ENCODE results near the gene NBEAL1. TPM values are rescaled to one million over a fixed set of nuclear protein-coding genes. Genes with fewer than 3 reads are reported as not detected.
"Not testable (repeated sequence)": the region's sequence is repeated elsewhere in the genome, so short reads cannot be mapped to it uniquely, and the experiment has no call there.

NBEAL1 gene
- total RNA-seq = 10 to 100 TPM; 13.4 to 24.5 (median 18.4) TPM
- polyA plus RNA-seq = 1 to 10 TPM; 2.5 to 4.1 TPM
- long read RNA-seq, donor 1, partial matches to known transcripts = 1 of 5 reads
- long read RNA-seq, donor 1, other reads (novel, unspliced or antisense) = 4 of 5 reads
- long read RNA-seq, donor 2, partial matches to known transcripts = 1 of 4 reads
- long read RNA-seq, donor 2, other reads (novel, unspliced or antisense) = 3 of 4 reads
- long read RNA-seq, donor 3, partial matches to known transcripts = 4 of 6 reads
- long read RNA-seq, donor 3, other reads (novel, unspliced or antisense) = 2 of 6 reads

DNA sequence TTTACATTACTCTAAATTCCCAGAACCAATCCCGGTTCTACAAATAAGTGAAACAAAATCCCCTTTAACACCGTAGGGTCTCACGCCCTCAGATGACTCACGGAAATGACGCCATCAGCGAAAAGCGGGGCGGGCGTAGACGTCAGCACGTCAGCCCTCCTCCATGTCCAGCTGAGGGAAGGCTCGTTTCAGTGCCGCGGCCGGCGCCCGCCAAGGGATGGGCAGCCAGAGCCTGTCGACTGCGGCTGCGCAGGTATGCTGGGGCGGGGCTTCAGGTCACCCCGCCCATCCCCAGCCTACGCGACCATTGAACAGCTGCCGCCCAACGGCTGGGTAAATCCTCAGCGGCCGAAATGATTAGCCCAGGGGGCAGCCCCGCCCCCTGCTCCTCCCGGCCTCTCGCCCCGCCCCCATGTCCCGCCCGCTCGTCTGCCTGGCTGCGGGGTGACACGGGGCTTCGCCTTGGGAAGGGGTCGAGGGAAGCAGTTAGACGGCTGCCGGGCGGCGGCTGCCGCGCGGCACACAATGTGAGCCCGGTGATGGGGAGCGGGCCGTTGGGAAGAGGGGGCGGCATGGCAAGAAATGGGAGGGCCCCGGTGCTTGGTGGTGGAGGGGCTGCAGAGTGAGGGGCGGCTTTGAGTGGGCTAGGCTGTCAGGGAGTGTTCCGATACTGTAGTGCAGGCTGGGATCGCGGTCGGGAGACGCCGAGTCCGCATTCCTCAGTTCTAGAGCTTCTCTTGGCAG lies at the start of gene NBEAL1:
TSS of gene NBEAL1 (plus strand) at position 420 of the 744 bp plus-strand sequence. CDS start 1,510 bp downstream, outside the sequence.
- no peak for TF ChIP-seq CTCF (IDR thresholded peaks at IDR 0.05)
- intact Hi-C loops (cut with DNase I) = loop anchor here in 2 of 10 donors (5.0 to 10.0 kb wide), 2 partner anchors 100 to 102 kb away; partner anchors contain the start of genes CARF (in 2 of the 2) and WDR12 (in 2 of the 2)
- peaks cover 0 to 50% (median 35%) of the 10 kb centered on the region in 9 donors for H3K4me1 ChIP-seq
- H3K27ac ChIP-seq = peak within 1 kb of the TSS; percentile 91 to 98 (median 93)
- H3K36me3 ChIP-seq = no peaks in the 10 kb centered on the region
- peak; percentile 97 to 99 for DNase-seq
- no peaks in the 10 kb centered on the region for H3K27me3 ChIP-seq
- ATAC-seq = peak; percentile 97 to 99 (median 98)
- peak within 1 kb of the TSS; percentile 69 to 93 (median 86) for H3K4me3 ChIP-seq
- 0% methylated on average over 59 of the region's 59 CpGs for WGBS, 2 donors
- no peaks in the 10 kb centered on the region for H3K9me3 ChIP-seq

DNA sequence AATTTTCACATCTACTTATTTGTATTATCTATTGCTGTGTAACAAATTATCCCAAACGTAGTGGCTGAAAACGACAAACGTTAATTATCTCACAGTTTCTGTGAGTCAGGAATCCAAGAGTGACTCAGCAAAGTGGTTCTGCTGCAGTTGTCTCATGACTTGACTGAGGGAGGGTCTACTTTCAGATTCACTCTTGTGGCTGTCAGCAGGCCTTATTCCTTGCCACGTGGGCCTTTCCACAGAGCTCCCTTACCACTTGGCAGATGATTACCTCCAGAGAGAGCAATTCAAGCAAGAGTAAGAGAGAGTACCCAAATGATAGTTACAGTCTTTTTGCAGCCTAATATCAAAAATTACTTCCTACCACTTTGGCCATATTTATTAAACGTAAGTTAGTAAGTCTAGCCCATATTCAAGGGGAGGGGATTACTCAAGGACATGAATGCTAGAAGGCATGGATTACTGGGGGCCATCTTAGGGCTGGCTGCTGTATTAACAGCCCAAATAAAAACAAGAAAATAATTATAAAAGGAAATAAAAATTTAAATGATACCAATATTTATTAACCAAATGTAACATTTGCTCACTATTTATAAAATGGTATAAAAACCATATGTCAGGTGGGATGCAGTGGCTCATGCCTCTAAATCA lies 48.7 kb upstream of the NBEAL1 start:
- H3K27me3 ChIP-seq = no peaks in the 10 kb centered on the region
- DNase-seq (peak in 1 of 2 donors; percentile 4), ATAC-seq (no peak)
- peaks cover 0 to 3% (median 0%) of the 10 kb centered on the region in 9 donors for H3K4me1 ChIP-seq
- intact Hi-C loops (cut with DNase I) = no loop called here
- no peaks in the 10 kb centered on the region for H3K9me3 ChIP-seq
- no peak overlapping the region for H3K27ac ChIP-seq
- H3K4me3 ChIP-seq = no peak overlapping the region
- H3K36me3 ChIP-seq = peaks cover 0 to 50% (median 7%) of the 10 kb centered on the region in 9 donors
- no peak for TF ChIP-seq CTCF (IDR thresholded peaks at IDR 0.05)
- 37 to 47% methylated on average over 5 of the region's 5 CpGs for WGBS, 2 donors

GRCh38 chr2:202969404-202969803 lies 45.3 kb upstream of the NBEAL1 start:
- 50% methylated on average over 2 of the region's 2 CpGs for WGBS, 2 donors
- H3K4me3 ChIP-seq; H3K27ac ChIP-seq; H3K4me1 ChIP-seq; ATAC-seq; intact Hi-C loops (cut with DNase I); H3K9me3 ChIP-seq; H3K27me3 ChIP-seq; DNase-seq: not testable (repeated sequence)
- peaks cover 0 to 65% (median 23%) of the 10 kb centered on the region in 9 donors for H3K36me3 ChIP-seq

GRCh38 chr2:202976809-202977208 lies 37.9 kb upstream of the NBEAL1 start:
- no peak for DNase-seq
- H3K27me3 ChIP-seq = no peaks in the 10 kb centered on the region
- ATAC-seq = no peak
- peaks cover 0 to 91% (median 14%) of the 10 kb centered on the region in 9 donors for H3K36me3 ChIP-seq
- no peak for TF ChIP-seq CTCF (IDR thresholded peaks at IDR 0.05)
- WGBS, 2 donors = 97% methylated on average over 3 of the region's 3 CpGs
- H3K4me1 ChIP-seq = no peaks in the 10 kb centered on the region
- no peak overlapping the region for H3K27ac ChIP-seq
- no peaks in the 10 kb centered on the region for H3K9me3 ChIP-seq
- intact Hi-C loops (cut with DNase I) = no loop called here
- no peak overlapping the region for H3K4me3 ChIP-seq

Data from heart right ventricle (tissue), 16 donors.